Measurements from ENCODE around the gene ZNF254. TPM values are rescaled to one million over a fixed set of nuclear protein-coding genes. Genes with fewer than 3 reads are reported as not detected.
A peak's percentile ranks its signal among the peaks of the same experiment; 100 is the strongest.

ZNF254 gene
- total and polyA plus RNA-seq, 12 donors, result 3.9 to 27.4 (median 15.3) TPM

DNA sequence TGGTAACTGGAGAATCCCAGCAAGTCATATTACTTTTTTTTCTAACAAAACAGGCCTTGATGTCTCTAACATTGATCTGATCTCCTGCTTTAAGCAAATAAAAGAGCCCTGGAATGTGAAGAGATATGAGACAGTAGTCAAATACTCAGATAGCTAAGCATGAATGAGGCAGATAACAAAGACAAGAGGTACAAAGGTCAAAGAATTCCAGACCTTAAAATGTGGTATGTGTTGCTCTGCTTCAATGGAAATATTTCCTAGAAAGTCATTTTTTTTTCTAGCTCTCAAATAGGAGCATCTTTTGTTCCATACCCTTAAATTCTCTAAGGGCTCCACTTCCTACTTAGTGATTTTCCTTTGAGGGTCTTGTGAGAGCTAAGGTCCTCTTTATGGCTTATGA is 54.6 kb downstream of the ZNF254 start:
- H3K4me1 ChIP-seq (replicated peaks in 1 of 2), result no peaks in the 10 kb centered on the region
- TF ChIP-seq POLR2A (IDR thresholded peaks at IDR 0.05), result no peak
- TF ChIP-seq, protein P1, sequence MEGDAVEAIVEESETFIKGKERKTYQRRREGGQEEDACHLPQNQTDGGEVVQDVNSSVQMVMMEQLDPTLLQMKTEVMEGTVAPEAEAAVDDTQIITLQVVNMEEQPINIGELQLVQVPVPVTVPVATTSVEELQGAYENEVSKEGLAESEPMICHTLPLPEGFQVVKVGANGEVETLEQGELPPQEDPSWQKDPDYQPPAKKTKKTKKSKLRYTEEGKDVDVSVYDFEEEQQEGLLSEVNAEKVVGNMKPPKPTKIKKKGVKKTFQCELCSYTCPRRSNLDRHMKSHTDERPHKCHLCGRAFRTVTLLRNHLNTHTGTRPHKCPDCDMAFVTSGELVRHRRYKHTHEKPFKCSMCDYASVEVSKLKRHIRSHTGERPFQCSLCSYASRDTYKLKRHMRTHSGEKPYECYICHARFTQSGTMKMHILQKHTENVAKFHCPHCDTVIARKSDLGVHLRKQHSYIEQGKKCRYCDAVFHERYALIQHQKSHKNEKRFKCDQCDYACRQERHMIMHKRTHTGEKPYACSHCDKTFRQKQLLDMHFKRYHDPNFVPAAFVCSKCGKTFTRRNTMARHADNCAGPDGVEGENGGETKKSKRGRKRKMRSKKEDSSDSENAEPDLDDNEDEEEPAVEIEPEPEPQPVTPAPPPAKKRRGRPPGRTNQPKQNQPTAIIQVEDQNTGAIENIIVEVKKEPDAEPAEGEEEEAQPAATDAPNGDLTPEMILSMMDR (IDR thresholded peaks at IDR 0.05), result no peak
- no peaks in the 10 kb centered on the region for H3K36me3 ChIP-seq (replicated peaks in 1 of 2)
- H3K4me3 ChIP-seq, result no peak overlapping the region
- no peak for DNase-seq
- H3K27me3 ChIP-seq, result no peaks in the 10 kb centered on the region
- H3K27ac ChIP-seq, result no peak overlapping the region
- H3K9me3 ChIP-seq (replicated peaks in 1 of 3), result peaks cover 4 to 42% (median 6%) of the 10 kb centered on the region in 3 donors
- intact Hi-C loops (cut with DNase I), result no loop called here

DNA sequence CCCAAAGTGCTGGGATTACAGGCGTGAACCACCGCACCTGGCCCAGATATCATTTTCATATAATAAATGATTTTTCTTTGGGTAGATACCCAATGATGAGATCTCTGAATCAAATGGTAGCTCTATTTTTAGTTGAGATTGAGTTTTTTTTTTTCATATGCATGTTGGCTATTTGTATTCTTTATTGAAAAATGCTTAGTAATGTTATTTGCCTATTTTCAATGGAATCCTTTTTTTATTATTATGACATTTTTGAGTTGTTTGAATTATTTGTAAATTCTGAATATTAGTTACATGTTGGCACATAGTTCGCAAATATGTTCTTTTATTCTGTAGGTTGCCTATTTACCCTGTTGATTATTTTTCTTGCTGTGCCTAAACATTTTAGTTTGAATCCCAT is 55.8 kb downstream of the ZNF254 start:
- Histone ChIP-seq H3K27me3 (no peaks in the 10 kb centered on the region), H3K36me3 (replicated peaks in 1 of 2) (no peaks in the 10 kb centered on the region), H3K9me3 (replicated peaks in 1 of 3) (peaks cover 4 to 42% (median 6%) of the 10 kb centered on the region in 3 donors), H3K27ac (no peak overlapping the region), H3K4me3 (no peak overlapping the region), H3K4me1 (replicated peaks in 1 of 2) (no peaks in the 10 kb centered on the region)
- DNase-seq, result no peak
- TF ChIP-seq POLR2A (IDR thresholded peaks at IDR 0.05), result no peak
- TF ChIP-seq, protein P1 (IDR thresholded peaks at IDR 0.05), result no peak
- WGBS, 4 donors, result 96 to 100% (median 98%) methylated on average over 3 of the region's 3 CpGs
- intact Hi-C loops (cut with DNase I), result no loop called here

DNA sequence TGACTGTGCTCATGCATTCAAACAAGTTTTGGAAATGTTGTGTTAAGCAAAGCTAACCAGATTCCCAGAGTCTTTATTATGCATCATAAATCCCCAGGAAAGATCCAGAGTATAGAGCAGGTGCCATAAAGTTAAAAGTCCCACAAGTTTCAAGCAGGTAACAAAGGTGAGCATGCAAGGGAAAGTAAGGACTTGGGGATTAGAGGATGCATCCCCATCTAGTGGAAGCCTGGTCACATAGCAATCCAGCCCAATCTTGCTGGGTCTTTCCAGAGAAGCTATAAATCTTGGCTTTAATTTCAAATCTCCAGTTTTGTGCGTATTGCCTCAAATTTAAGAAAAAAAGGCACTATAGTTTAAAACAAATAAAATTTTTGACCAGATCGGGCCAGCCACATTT is 72.7 kb downstream of the ZNF254 start:
- H3K9me3 ChIP-seq (replicated peaks in 1 of 3), result peaks cover 0 to 13% (median 0%) of the 10 kb centered on the region in 3 donors
- no peak overlapping the region for H3K27ac ChIP-seq
- no peak for DNase-seq
- no peak overlapping the region for H3K4me3 ChIP-seq
- intact Hi-C loops (cut with DNase I), result no loop called here
- H3K4me1 ChIP-seq (replicated peaks in 1 of 2), result no peaks in the 10 kb centered on the region
- H3K36me3 ChIP-seq (replicated peaks in 1 of 2), result no peaks in the 10 kb centered on the region
- TF ChIP-seq, protein P1 (IDR thresholded peaks at IDR 0.05), result peak in 3 of 6 experiments; percentile 14 to 22 (median 14)
- TF ChIP-seq POLR2A (IDR thresholded peaks at IDR 0.05), result no peak
- no peaks in the 10 kb centered on the region for H3K27me3 ChIP-seq
- WGBS, 4 donors, result 79 to 89% (median 83%) methylated on average over 2 of the region's 2 CpGs

DNA sequence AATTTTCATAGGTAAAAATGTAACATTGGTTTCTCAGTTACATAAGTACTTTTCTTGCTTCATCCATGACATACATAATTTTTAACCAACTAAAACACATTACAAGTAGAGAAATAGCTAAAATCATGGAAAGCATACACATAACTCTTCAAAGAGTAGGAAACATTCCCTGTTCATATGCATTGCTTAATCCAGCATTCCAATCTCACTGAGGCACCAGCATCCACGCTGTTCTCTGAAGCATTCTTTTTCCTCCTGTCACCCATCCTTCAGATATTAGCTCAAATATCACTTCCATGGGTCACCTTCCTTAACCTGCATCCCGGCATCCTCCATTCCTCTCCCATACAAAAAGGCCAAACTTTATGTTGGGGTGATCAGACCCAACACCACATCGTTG is 79.1 kb downstream of the ZNF254 start:
- Histone ChIP-seq H3K4me3 (no peak overlapping the region), H3K9me3 (replicated peaks in 1 of 3) (peaks cover 0 to 5% (median 0%) of the 10 kb centered on the region in 3 donors), H3K4me1 (replicated peaks in 1 of 2) (no peaks in the 10 kb centered on the region), H3K27me3 (no peaks in the 10 kb centered on the region), H3K27ac (no peak overlapping the region), H3K36me3 (replicated peaks in 1 of 2) (no peaks in the 10 kb centered on the region)
- no peak for TF ChIP-seq POLR2A (IDR thresholded peaks at IDR 0.05)
- TF ChIP-seq, protein P1 (IDR thresholded peaks at IDR 0.05), result no peak
- intact Hi-C loops (cut with DNase I), result no loop called here
- 88 to 93% (median 90%) methylated on average over 3 of the region's 3 CpGs for WGBS, 4 donors
- no peak for DNase-seq
